ENCODE data around the gene ASPA.
"Not testable (repeated sequence)": the region's sequence is repeated elsewhere in the genome, so short reads cannot be mapped to it uniquely, and the experiment has no call there.

The ASPA gene

GRCh38 chr17:3475812-3476610 is at the start of gene ASPA:
ASPA (plus strand) TSS chr17:3475997; CDS start chr17:3476160, 163 bp downstream.
- DNase-seq (ENCODE audit: low read depth) = no peak

- not testable (repeated sequence) for DNase-seq (ENCODE audit: low read depth)
Observed at GRCh38 chr17:3433215-3433614, 42.6 kb upstream of the ASPA start.

GRCh38 chr17:3433741-3434140 is 42.1 kb upstream of the ASPA start, which contains the start of gene OR1E2:
OR1E2 (minus strand) TSS chr17:3433841; CDS start chr17:3433841, 0 bp downstream.
- DNase-seq (ENCODE audit: low read depth) = no peak

GRCh38 chr17:3438368-3438767 is 37.4 kb upstream of the ASPA start:
- DNase-seq (ENCODE audit: low read depth) = no peak

GRCh38 chr17:3440451-3440850 is 35.3 kb upstream of the ASPA start:
- no peak for DNase-seq (ENCODE audit: low read depth)

GRCh38 chr17:3447625-3448024 is 28.2 kb upstream of the ASPA start:
- DNase-seq (ENCODE audit: low read depth) = peak; percentile 8

GRCh38 chr17:3448059-3448665 is 27.6 kb upstream of the ASPA start:
- DNase-seq (ENCODE audit: low read depth) = no peak

GRCh38 chr17:3466355-3466754 is 9.4 kb upstream of the ASPA start:
- not testable (repeated sequence) for DNase-seq (ENCODE audit: low read depth)

GRCh38 chr17:3469529-3469928 is 6.3 kb upstream of the ASPA start:
- DNase-seq (ENCODE audit: low read depth) = no peak

GRCh38 chr17:3471599-3471998 is 4.2 kb upstream of the ASPA start, which contains the start of gene SPATA22:
SPATA22 (minus strand) TSS chr17:3471819; CDS start chr17:3469325, 2,494 bp downstream.
- no peak for DNase-seq (ENCODE audit: low read depth)

GRCh38 chr17:3472137-3472536 is 3.7 kb upstream of the ASPA start:
- DNase-seq (ENCODE audit: low read depth) = no peak

GRCh38 chr17:3474212-3474611 is 1.6 kb upstream of the ASPA start:
- DNase-seq (ENCODE audit: low read depth) = no peak

- DNase-seq (ENCODE audit: low read depth) = no peak
Observed at GRCh38 chr17:3475251-3475685, 529 bp upstream of the ASPA start.

GRCh38 chr17:3479988-3480387 is 4.2 kb downstream of the ASPA start:
- DNase-seq (ENCODE audit: low read depth) = no peak

GRCh38 chr17:3482852-3483251 is 7.1 kb downstream of the ASPA start:
- DNase-seq (ENCODE audit: low read depth) = no peak

- no peak for DNase-seq (ENCODE audit: low read depth)
Observed at GRCh38 chr17:3485481-3486068, 9.8 kb downstream of the ASPA start.

GRCh38 chr17:3497101-3497500 is 21.3 kb downstream of the ASPA start:
- DNase-seq (ENCODE audit: low read depth) = no peak

GRCh38 chr17:3501344-3501743 is 25.5 kb downstream of the ASPA start:
- DNase-seq (ENCODE audit: low read depth) = no peak

- no peak for DNase-seq (ENCODE audit: low read depth)
Observed at GRCh38 chr17:3502466-3502865, 26.7 kb downstream of the ASPA start.

- DNase-seq (ENCODE audit: low read depth) = no peak
Observed at GRCh38 chr17:3503285-3503684, 27.5 kb downstream of the ASPA start.

GRCh38 chr17:3505008-3505407 is 29.2 kb downstream of the ASPA start:
- no peak for DNase-seq (ENCODE audit: low read depth)

- no peak for DNase-seq (ENCODE audit: low read depth)
Observed at GRCh38 chr17:3506054-3506453, 30.3 kb downstream of the ASPA start.

GRCh38 chr17:3507071-3507470 is 31.3 kb downstream of the ASPA start:
- no peak for DNase-seq (ENCODE audit: low read depth)
